NCI-H82 treated with DMSO at 0.1 percent for 48 hours (cell line): ENCODE measurements around the gene MPND.

Experiments used
- DNase-seq: peaks from one replicate; lab custom pipeline; 2025; ENCODE audit not compliant: unreplicated experiment; lab: John Stamatoyannopoulos, UW

MPND gene

DNA sequence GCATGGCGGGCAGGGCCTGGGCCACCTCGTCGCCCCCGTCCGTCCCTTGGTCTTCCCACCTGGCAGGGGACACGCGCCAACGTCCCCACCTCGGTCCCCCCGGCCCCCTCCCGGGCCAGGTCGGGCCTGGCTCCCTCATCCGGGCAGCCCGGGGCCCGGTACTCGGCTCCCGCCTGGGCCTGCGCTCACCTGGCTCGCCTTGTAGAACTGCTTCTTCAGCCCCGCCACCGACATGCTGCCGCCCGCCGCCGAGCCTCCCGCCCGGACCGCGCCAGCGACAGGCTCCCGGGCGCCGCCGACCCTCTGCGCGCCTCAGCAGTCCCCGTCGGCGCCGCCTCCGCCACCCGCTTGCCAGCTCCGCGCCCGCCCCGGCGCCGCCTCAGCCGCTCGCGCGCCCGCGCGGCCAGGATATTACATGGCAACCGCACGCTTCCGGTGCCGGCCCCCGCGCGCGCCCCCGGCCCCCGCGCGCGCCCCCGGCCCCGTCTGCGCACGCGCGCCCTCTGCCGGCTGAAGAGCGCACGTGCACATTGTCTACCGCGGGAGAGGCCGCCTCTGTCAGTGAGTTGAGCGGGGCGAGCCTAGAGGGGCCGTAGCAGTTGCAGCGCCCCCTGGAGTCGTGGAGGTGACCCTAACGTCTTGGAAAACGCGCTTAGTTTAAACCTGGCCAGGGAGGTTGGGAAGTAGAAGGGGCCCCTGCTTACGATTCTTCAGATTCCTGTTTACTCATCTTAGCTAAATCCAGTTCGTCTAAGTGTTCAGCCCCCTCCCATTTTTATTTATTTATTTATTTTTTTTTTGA is 57.0 kb downstream of the MPND start, which contains the start of gene SH3GL1:
SH3GL1 (minus strand) TSS at position 413 of the 802 bp plus-strand sequence; CDS start at position 234, 179 bp downstream.
- peak; percentile 68 for DNase-seq

DNA sequence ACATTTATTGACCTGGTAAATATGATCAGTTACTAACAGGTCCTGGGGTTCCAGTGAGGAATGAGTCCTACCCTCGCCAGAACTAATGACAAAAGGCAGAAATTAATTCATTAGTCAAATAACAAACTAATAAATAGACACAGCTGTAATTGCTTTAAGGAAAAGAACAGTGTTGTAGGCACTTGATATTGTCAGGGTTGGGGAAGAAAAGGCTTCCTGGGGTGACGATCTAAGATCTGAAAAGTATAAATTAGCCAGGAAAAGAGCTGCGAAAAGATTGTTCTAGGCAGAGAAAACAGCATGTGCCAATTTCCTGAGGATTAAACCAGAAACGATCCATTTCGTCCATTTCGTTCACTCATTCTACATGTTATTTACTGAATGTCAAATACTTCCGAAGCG is 58.4 kb downstream of the MPND start:
- DNase-seq, result no peak

DNA sequence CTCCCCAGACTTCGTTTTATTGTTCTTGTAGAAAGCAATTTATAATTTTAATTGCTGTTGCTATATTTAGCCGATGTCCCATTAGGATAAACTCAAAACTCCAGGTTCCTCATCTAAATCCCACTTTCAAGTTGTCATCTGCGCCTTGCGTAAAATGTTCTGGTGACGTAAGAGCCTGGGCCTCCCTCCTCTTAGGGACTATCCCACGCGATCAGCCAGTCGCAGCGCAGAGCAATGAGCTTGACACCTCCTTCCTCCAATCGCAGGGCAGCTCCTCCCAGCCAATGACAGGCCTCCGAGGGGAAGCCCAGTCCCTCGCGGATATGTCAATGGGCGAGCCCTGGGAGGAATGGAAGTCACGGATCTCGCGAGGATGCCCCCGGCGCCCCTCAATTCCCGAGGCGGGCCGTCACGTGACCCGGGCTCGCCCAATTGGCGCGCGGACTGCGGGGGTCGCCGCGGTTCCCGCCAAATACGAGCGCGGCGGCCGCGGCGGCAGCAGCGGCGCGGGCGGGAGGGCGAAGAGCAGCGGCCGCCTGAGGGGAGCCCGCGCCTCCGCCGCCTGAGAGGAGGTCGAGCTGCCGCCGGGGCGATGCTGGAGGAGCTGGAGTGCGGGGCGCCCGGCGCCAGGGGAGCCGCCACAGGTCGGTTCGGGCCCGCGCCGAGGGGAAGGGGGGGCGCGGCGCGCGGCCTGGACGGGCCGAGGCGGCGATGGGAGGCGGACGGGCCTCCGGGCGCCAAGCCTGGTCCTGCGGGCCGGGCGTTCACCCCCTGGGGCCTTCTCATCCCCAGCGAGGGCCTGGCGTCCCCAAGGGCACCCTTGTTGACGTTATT is 59.0 kb downstream of the MPND start, which contains the start of gene CHAF1A:
CHAF1A (plus strand) TSS at position 470 of the 834 bp plus-strand sequence; CDS start at position 593, 123 bp downstream.
- peak; percentile 98 for DNase-seq

DNA sequence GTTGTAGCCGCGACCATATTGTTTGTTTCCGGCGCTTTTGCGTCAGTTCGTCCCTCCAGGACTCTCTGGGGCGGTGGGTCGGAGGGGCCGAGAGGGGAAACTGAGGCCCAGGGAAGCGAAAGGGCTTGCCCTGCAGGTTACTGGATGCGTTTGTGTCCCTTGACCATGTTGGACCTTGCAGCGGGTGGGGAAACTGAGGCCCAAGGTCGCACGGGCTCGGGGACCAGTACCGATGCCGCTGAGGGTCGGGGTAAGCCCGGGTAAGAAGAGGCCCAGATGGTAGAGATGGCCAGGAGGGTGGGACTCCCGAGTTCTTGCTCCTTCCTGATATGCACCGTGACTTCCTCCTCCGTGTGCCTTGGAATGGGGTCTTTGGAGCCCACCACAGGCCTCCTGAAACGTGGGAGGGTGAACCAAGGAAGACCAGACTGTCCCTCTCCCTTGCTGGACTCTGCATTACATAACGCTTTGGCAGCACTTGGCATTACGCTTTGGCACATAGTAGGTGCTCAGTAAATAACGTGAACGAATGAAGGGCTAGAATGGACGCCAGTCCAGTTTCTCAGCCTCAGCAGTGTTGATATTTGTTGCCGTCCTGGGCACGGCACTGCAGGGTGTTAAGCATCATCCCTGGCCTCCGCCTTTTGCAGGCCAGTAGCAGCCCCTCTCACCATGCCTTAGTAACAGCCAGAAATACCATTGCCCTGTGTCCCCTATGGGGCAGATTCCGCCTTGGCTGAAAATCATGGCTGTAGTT is 59.8 kb downstream of the MPND start:
- no peak for DNase-seq

DNA sequence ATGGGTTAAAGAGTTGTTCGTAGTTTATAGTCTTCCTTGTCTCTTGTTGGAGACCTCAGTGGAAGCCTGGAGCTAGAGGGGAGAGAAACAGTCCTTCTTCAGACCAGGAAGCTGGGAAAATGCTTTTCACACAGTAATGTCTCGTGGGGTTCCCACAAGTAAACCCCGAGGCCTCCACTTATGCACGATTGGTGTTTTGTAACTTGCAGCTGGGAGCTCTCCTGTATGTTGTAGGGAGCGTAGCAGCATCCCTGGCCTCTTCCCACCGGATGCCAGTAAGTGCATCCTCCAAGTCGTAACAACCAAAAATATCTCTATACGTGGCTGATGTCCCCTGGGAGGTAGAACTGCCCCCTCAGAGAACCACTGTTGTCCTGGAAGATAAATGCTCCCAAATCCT is 62.6 kb downstream of the MPND start:
- DNase-seq, result no peak

DNA sequence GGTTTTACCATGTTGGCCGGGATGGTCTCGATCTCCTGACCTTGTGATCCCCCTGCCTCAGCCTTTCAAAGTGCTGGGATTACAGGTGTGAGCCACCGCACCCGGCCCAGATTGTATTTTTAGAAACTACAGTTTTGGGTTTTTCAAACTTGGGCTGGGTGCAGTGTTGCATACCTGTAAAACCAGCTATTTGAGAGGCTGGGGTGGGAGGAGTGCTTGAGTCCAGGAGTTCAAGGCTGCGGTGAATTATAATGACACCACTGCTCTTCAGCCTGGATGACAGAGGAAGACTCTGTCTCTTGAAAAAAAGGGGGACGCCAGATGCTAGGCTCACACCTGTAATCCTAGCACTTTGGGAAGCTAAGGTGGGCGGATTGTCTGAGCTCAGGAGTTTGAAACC is 63.3 kb downstream of the MPND start:
- no peak for DNase-seq

DNA sequence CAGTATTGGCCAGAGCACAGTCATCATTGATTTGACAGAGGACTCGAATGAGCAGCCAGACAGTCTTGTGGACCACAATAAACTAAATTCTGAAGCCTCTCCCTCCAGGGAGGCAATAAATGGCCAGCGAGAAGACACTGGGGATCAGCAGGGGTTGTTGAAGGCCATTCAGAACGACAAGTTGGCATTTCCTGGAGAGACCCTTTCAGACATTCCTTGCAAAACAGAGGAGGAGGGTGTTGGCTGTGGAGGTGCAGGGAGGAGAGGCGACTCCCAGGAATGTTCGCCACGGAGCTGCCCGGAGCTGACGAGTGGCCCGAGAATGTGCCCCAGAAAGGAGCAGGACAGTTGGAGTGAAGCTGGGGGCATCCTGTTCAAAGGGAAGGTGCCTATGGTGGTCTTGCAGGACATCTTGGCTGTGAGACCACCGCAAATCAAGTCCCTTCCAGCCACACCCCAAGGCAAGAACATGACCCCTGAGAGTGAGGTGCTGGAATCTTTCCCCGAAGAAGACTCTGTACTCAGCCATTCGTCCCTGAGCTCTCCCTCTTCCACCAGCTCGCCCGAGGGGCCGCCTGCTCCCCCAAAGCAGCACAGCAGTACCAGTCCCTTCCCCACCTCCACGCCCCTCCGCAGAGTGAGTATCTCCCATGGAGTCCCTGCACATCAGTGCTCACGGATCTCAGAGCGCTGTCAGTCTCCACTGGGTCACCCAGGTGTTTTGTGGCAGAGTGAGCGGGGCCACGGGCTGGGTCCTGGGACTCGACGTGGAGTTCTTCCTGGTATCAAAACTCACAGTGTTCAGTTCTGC is 66.0 kb downstream of the MPND start:
- no peak for DNase-seq
